Measurements from ENCODE around the gene ZNF497.

- TF ChIP-seq CTCF (IDR thresholded peaks at IDR 0.05; ENCODE audit: low read depth, low read length, missing input control) = no peak
- TF ChIP-seq MAX (IDR thresholded peaks at IDR 0.05) = no peak
- TF ChIP-seq TAF1 (conservative IDR thresholded peaks at IDR 0.05) = no peak
Observed at GRCh38 chr19:58394821-58395219, 32.3 kb upstream of the ZNF497 start.

All from liver (tissue), 3 donors.